H1 (cell line): ENCODE results near the gene CELA1.

Experiments
- BCL11A ChIP-seq, 2 experiments: IDR thresholded peaks; one replicate each; pipeline ENCODE4 v1.6.1; 2011; ENCODE audit warnings: low read depth in 2 of 2, low read length in 2 of 2, mild to moderate bottlenecking in 2 of 2
- CHD2 ChIP-seq: IDR thresholded peaks from 2 replicates; pipeline ENCODE4 v1.6.1; 2012; ENCODE audit warnings: low read length, improper control_type of control experiment
- CREB1 ChIP-seq: IDR thresholded peaks from 2 replicates; pipeline ENCODE4 v1.6.1; 2012; ENCODE audit warnings: inconsistent platforms
- CTCF ChIP-seq, 3 experiments: IDR thresholded peaks; 1 replicate in 2 of 3; 2 replicates in 1 of 3; pipeline versions ENCODE4 v1.5.1 to v1.6.1; 2011; ENCODE audit warnings: low read length in 3 of 3, mild to moderate bottlenecking in 3 of 3, inconsistent platforms in 2 of 3, low read depth in 1 of 3, moderate library complexity in 1 of 3; ENCODE audit not compliant: insufficient read depth in 1 of 3; ENCODE audit errors: control extremely low read depth in 1 of 3
- EZH2 ChIP-seq: fragments of 200-600 bp; sonication (generic); IDR thresholded peaks from 2 replicates; pipeline ENCODE4 v1.7.1; 2012; ENCODE audit warnings: low read depth, mild to moderate bottlenecking, moderate library complexity, low read length, inconsistent platforms; ENCODE audit not compliant: severe bottlenecking
- GABPA ChIP-seq: IDR thresholded peaks from 2 replicates; pipeline ENCODE4 v1.6.1; 2011; ENCODE audit warnings: mild to moderate bottlenecking, low read length, moderate library complexity, borderline replicate concordance; ENCODE audit not compliant: insufficient read depth
- HDAC6 ChIP-seq: IDR thresholded peaks from one replicate; pipeline ENCODE4 v1.7.1; 2012; ENCODE audit warnings: low read depth, mild to moderate bottlenecking, inconsistent platforms, low read length, moderate library complexity
- KDM4A ChIP-seq: IDR thresholded peaks from one replicate; pipeline ENCODE4 v1.7.1; 2012; ENCODE audit warnings: low read depth, mild to moderate bottlenecking, moderate library complexity, low read length, inconsistent platforms; ENCODE audit not compliant: severe bottlenecking
- POLR2A ChIP-seq, 2 experiments: IDR thresholded peaks; 1 replicate in 1 of 2; 2 replicates in 1 of 2; pipeline ENCODE4 v1.6.1; 2011; ENCODE audit warnings: low read depth in 2 of 2, low read length in 2 of 2, mild to moderate bottlenecking in 2 of 2; ENCODE audit errors: control extremely low read depth in 1 of 2
- POLR2AphosphoS5 ChIP-seq: IDR thresholded peaks from 2 replicates; pipeline ENCODE4 v1.6.1; 2011; ENCODE audit warnings: low read depth, low read length
- SIN3A ChIP-seq, 2 experiments: IDR thresholded peaks in 1 of 2; conservative IDR thresholded peaks in 1 of 2; 2 replicates each; pipeline ENCODE4 v1.6.1; 2011 to 2012; ENCODE audit warnings: low read length in 2 of 2, improper control_type of control experiment in 1 of 2, low read depth in 1 of 2, mild to moderate bottlenecking in 1 of 2
- TAF1 ChIP-seq: IDR thresholded peaks from 2 replicates; pipeline ENCODE4 v1.6.1; 2011; ENCODE audit warnings: mild to moderate bottlenecking, low read depth, low read length
- ZNF274 ChIP-seq: IDR thresholded peaks from 2 replicates; pipeline ENCODE4 v1.7.0; 2012; ENCODE audit warnings: low read length, borderline replicate concordance; ENCODE audit errors: extremely low read depth
- TF ChIP-seq, protein P1 (sequence below): IDR thresholded peaks from 2 replicates; pipeline ENCODE4 v1.6.1; 2012; ENCODE audit warnings: inconsistent platforms

DNA sequence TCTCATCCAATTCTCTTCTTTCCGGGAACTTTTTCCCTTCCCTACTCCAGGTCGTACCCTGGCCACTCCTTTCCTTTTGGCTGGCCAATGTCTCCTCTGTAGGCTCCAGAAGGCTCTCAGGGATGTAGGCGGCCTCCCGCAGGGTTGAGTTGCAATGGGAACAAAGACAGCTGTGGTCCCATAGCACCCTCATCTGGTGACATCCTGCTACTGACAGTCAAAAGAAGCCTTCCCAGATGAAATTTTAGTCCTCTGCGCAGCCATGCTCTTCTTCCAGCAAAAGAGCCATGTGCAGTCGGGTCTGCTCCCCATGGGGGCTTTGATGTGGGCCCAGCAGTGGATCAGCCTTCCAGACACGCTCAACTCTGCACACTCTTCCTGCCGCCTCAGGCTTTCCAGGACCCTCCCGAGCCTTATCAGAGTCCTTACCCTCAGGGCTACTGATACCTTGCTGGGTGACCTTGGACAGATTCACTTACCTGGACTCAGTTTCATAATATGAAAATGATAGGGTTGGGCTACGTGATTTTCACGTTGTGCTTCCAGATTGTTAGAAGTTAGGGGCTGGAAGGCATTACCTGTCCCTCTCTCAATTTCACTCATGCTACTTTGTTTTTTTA, 5.5 kb upstream of the CELA1 start:
- TF ChIP-seq CTCF (IDR thresholded peaks at IDR 0.05; ENCODE audit: control extremely low read depth in 1 of 3, insufficient read depth in 1 of 3, low read depth in 1 of 3, low read length in 3 of 3) (peak; percentile 67 to 92 (median 79)), HDAC6 (no peak), EZH2 (no peak), POLR2AphosphoS5 (no peak), POLR2A (IDR thresholded peaks at IDR 0.05; ENCODE audit: control extremely low read depth in 1 of 2, low read depth in 2 of 2, low read length in 2 of 2) (no peak), ZNF274 (no peak), CREB1 (no peak), SIN3A (conservative IDR thresholded peaks at IDR 0.05 in 1 of 2, IDR thresholded peaks at IDR 0.05 in 1 of 2; ENCODE audit: low read depth in 1 of 2, low read length in 2 of 2) (no peak), BCL11A (IDR thresholded peaks at IDR 0.05; ENCODE audit: low read depth in 2 of 2, low read length in 2 of 2) (no peak), TAF1 (no peak), CHD2 (no peak), KDM4A (no peak), GABPA (no peak)
- TF ChIP-seq, protein P1, sequence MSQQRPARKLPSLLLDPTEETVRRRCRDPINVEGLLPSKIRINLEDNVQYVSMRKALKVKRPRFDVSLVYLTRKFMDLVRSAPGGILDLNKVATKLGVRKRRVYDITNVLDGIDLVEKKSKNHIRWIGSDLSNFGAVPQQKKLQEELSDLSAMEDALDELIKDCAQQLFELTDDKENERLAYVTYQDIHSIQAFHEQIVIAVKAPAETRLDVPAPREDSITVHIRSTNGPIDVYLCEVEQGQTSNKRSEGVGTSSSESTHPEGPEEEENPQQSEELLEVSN: no peak
